ENCODE results near the gene CACNB2.
"Not testable (repeated sequence)": the region's sequence is repeated elsewhere in the genome, so short reads cannot be mapped to it uniquely, and the experiment has no call there.

The CACNB2 gene

GRCh38 chr10:18162021-18162627 lies 21.9 kb downstream of the CACNB2 start:
- no peak for DNase-seq (ENCODE audit: low read depth)
- in situ Hi-C loops (cut with HindIII; ENCODE audit: low sequenced_read_pairs) = no loop called here
- no peak for TF ChIP-seq CTCF (IDR thresholded peaks at IDR 0.05; ENCODE audit: low read depth, low read length, missing control alignments)
- H3K4me3 ChIP-seq (ENCODE audit: low read depth, low read length) = no peak overlapping the region

GRCh38 chr10:18164093-18164492 lies 23.9 kb downstream of the CACNB2 start:
- TF ChIP-seq CTCF (IDR thresholded peaks at IDR 0.05; ENCODE audit: low read depth, low read length, missing control alignments) = no peak
- DNase-seq (ENCODE audit: low read depth) = no peak

GRCh38 chr10:18164748-18165361 lies 24.6 kb downstream of the CACNB2 start:
- peak; percentile 38 for DNase-seq (ENCODE audit: low read depth)
- in situ Hi-C loops (cut with HindIII; ENCODE audit: low sequenced_read_pairs) = no loop called here
- no peak for TF ChIP-seq CTCF (IDR thresholded peaks at IDR 0.05; ENCODE audit: low read depth, low read length, missing control alignments)
- H3K4me3 ChIP-seq (ENCODE audit: low read depth, low read length) = no peak overlapping the region

More at GRCh38 chr10:18164093-18164492, 23.9 kb downstream of the CACNB2 start:
- H3K4me3 ChIP-seq (ENCODE audit: low read depth, low read length) = no peak overlapping the region
- in situ Hi-C loops (cut with HindIII; ENCODE audit: low sequenced_read_pairs) = no loop called here

- TF ChIP-seq CTCF (IDR thresholded peaks at IDR 0.05; ENCODE audit: low read depth, low read length, missing control alignments) = no peak
- DNase-seq (ENCODE audit: low read depth) = no peak
- in situ Hi-C loops (cut with HindIII; ENCODE audit: low sequenced_read_pairs) = no loop called here
- no peak overlapping the region for H3K4me3 ChIP-seq (ENCODE audit: low read depth, low read length)
These were observed 38.7 kb downstream of the CACNB2 start for GRCh38 chr10:18178854-18179483.

GRCh38 chr10:18179891-18180290 lies 39.7 kb downstream of the CACNB2 start:
- in situ Hi-C loops (cut with HindIII; ENCODE audit: low sequenced_read_pairs) = no loop called here
- DNase-seq (ENCODE audit: low read depth) = peak; percentile 72
- H3K4me3 ChIP-seq (ENCODE audit: low read depth, low read length) = no peak overlapping the region
- no peak for TF ChIP-seq CTCF (IDR thresholded peaks at IDR 0.05; ENCODE audit: low read depth, low read length, missing control alignments)

GRCh38 chr10:18181382-18181781 lies 41.2 kb downstream of the CACNB2 start:
- H3K4me3 ChIP-seq (ENCODE audit: low read depth, low read length); in situ Hi-C loops (cut with HindIII; ENCODE audit: low sequenced_read_pairs); DNase-seq (ENCODE audit: low read depth): not testable (repeated sequence)

- H3K4me3 ChIP-seq (ENCODE audit: low read depth, low read length) = no peak overlapping the region
- TF ChIP-seq CTCF (IDR thresholded peaks at IDR 0.05; ENCODE audit: low read depth, low read length, missing control alignments) = no peak
- no peak for DNase-seq (ENCODE audit: low read depth)
- in situ Hi-C loops (cut with HindIII; ENCODE audit: low sequenced_read_pairs) = no loop called here
These were observed 45.4 kb downstream of the CACNB2 start for GRCh38 chr10:18185621-18186020.

Measured in astrocyte of the cerebellum (primary cell).